Measurements from ENCODE around the gene OGFR. TPM values are rescaled to one million over a fixed set of nuclear protein-coding genes. Genes with fewer than 3 reads are reported as not detected.

The OGFR gene
- total RNA-seq (2014; rRNA removed; shearing (Covaris generic)), result 48.8 and 50.6 TPM in 2 replicates
- polyA plus RNA-seq (2016; fragmentation: Nextera tagmentation; extraction: Ambion mirVana), result 9.6 and 12.3 TPM in 2 replicates
- long read RNA-seq, transcript OGFR-201 (7 exons, 2,410 nt), result major isoform, 5 of 5 reads
- long read RNA-seq, partial matches to known transcripts, result 0 of 5 reads
- long read RNA-seq, other reads (novel, unspliced or antisense), result 0 of 5 reads

- H3K27ac Mint-ChIP-seq, result no peak within 1 kb of the TSS
- peak within 1 kb of the TSS; percentile 76 for H3K4me3 ChIP-seq
- peak; percentile 71 for DNase-seq (ENCODE audit: low spot score)
- no peaks in the 10 kb centered on the region for H3K9me2 ChIP-seq (ENCODE audit: insufficient read depth)
- peak within 1 kb of the TSS; percentile 90 for H2AFZ ChIP-seq
- H3K36me3 Mint-ChIP-seq (ENCODE audit: low read depth), result peaks cover 20% of the 10 kb centered on the region
- no peak within 1 kb of the TSS for H3K27ac ChIP-seq (ENCODE audit: low read depth)
- peak within 1 kb of the TSS; percentile 88 for H3K4me2 ChIP-seq
- peaks cover 9% of the 10 kb centered on the region; the same call in 1 of the 2 replicates for H3K79me2 ChIP-seq (replicated peaks; ENCODE audit: insufficient read depth)
- peaks cover 36% of the 10 kb centered on the region for H3K27me3 Mint-ChIP-seq (ENCODE audit: insufficient read depth, low read depth, poor library complexity)
- H3K4me1 ChIP-seq (ENCODE audit: insufficient read depth), result peaks cover 10% of the 10 kb centered on the region; the same call in 1 of the 2 replicates
- peak; percentile 17 for ATAC-seq
- peaks cover 12% of the 10 kb centered on the region; the same call in 1 of the 2 replicates for H3F3A ChIP-seq (replicated peaks; ENCODE audit: low read depth)
- H3K36me3 ChIP-seq (ENCODE audit: insufficient read depth), result peaks cover 7% of the 10 kb centered on the region; the same call in 1 of the 2 replicates
- TF ChIP-seq POLR2AphosphoS5 (IDR thresholded peaks at IDR 0.05; ENCODE audit: low read depth) (peak; percentile 64; the same call in 1 of the 2 replicates), NANOG (IDR thresholded peaks at IDR 0.05; ENCODE audit: borderline replicate concordance) (no peak)
- peak within 1 kb of the TSS; percentile 88 for H3K4me3 Mint-ChIP-seq
- peaks cover 9% of the 10 kb centered on the region; the same call in 1 of the 3 replicates for H3K4me1 Mint-ChIP-seq
- peaks cover 8% of the 10 kb centered on the region; the same call in 1 of the 2 replicates for H3K27me3 ChIP-seq (ENCODE audit: insufficient read depth)
- no peaks in the 10 kb centered on the region for H3K9me3 Mint-ChIP-seq
- H4K20me1 ChIP-seq (replicated peaks; ENCODE audit: insufficient read depth), result peaks cover 11% of the 10 kb centered on the region
Measured at GRCh38 chr20:62804627-62805154, at the start of gene OGFR. OGFR (plus strand) TSS chr20:62804835; CDS start chr20:62804860, 25 bp downstream.

GRCh38 chr20:62754991-62755356 is 49.7 kb upstream of the OGFR start:
- no peak overlapping the region for H3K4me3 Mint-ChIP-seq
- Histone ChIP-seq H3K4me2 (no peak overlapping the region), H4K20me1 (replicated peaks; ENCODE audit: insufficient read depth) (no peaks in the 10 kb centered on the region), H3K4me3 (no peak overlapping the region), H3F3A (replicated peaks; ENCODE audit: low read depth) (0 out of 2 replicates have a peak, but pooled peaks cover under 1% of the 10 kb centered on the region), H3K27me3 (ENCODE audit: insufficient read depth) (no peaks in the 10 kb centered on the region), H3K36me3 (ENCODE audit: insufficient read depth) (no peaks in the 10 kb centered on the region), H3K9me2 (ENCODE audit: insufficient read depth) (no peaks in the 10 kb centered on the region), H3K4me1 (ENCODE audit: insufficient read depth) (peaks cover 5% of the 10 kb centered on the region; the same call in 1 of the 2 replicates), H3K27ac (ENCODE audit: low read depth) (no peak overlapping the region), H2AFZ (no peak overlapping the region), H3K79me2 (replicated peaks; ENCODE audit: insufficient read depth) (no peaks in the 10 kb centered on the region)
- peaks cover 12% of the 10 kb centered on the region for H3K4me1 Mint-ChIP-seq
- peaks cover 9% of the 10 kb centered on the region for H3K27me3 Mint-ChIP-seq (ENCODE audit: insufficient read depth, low read depth, poor library complexity)
- no peak for ATAC-seq
- DNase-seq (ENCODE audit: low spot score), result no peak
- H3K36me3 Mint-ChIP-seq (ENCODE audit: low read depth), result no peaks in the 10 kb centered on the region
- no peaks in the 10 kb centered on the region for H3K9me3 Mint-ChIP-seq
- H3K27ac Mint-ChIP-seq, result no peak overlapping the region
- TF ChIP-seq ZNF462 (CRISPR knock-in tag; IDR thresholded peaks at IDR 0.05) (no peak), ZNF114 (CRISPR knock-in tag; IDR thresholded peaks at IDR 0.05) (no peak), EZH2 (IDR thresholded peaks at IDR 0.05; ENCODE audit: low read depth, unreplicated experiment) (no peak), STAT1 (IDR thresholded peaks at IDR 0.05; ENCODE audit: unreplicated experiment) (no peak), CREB1 (CRISPR knock-in tag; IDR thresholded peaks at IDR 0.05; ENCODE audit: low read depth) (no peak), ZNF331 (CRISPR knock-in tag; IDR thresholded peaks at IDR 0.05; ENCODE audit: low read depth) (no peak), ETS1 (IDR thresholded peaks at IDR 0.05) (no peak), NANOG (IDR thresholded peaks at IDR 0.05; ENCODE audit: borderline replicate concordance) (no peak)
- TF ChIP-seq, protein P1, sequence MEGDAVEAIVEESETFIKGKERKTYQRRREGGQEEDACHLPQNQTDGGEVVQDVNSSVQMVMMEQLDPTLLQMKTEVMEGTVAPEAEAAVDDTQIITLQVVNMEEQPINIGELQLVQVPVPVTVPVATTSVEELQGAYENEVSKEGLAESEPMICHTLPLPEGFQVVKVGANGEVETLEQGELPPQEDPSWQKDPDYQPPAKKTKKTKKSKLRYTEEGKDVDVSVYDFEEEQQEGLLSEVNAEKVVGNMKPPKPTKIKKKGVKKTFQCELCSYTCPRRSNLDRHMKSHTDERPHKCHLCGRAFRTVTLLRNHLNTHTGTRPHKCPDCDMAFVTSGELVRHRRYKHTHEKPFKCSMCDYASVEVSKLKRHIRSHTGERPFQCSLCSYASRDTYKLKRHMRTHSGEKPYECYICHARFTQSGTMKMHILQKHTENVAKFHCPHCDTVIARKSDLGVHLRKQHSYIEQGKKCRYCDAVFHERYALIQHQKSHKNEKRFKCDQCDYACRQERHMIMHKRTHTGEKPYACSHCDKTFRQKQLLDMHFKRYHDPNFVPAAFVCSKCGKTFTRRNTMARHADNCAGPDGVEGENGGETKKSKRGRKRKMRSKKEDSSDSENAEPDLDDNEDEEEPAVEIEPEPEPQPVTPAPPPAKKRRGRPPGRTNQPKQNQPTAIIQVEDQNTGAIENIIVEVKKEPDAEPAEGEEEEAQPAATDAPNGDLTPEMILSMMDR (conservative IDR thresholded peaks at IDR 0.05; ENCODE audit: low read depth in 2 of 2), result no peak

Data from GM23338 (cell line).